Measurements from ENCODE around the gene OR2AT4. TPM values are rescaled to one million over a fixed set of nuclear protein-coding genes. Genes with fewer than 3 reads are reported as not detected.
"Not testable (repeated sequence)": the region's sequence is repeated elsewhere in the genome, so short reads cannot be mapped to it uniquely, and the experiment has no call there.

OR2AT4 gene
- total and polyA plus RNA-seq, 4 donors: not detected

DNA sequence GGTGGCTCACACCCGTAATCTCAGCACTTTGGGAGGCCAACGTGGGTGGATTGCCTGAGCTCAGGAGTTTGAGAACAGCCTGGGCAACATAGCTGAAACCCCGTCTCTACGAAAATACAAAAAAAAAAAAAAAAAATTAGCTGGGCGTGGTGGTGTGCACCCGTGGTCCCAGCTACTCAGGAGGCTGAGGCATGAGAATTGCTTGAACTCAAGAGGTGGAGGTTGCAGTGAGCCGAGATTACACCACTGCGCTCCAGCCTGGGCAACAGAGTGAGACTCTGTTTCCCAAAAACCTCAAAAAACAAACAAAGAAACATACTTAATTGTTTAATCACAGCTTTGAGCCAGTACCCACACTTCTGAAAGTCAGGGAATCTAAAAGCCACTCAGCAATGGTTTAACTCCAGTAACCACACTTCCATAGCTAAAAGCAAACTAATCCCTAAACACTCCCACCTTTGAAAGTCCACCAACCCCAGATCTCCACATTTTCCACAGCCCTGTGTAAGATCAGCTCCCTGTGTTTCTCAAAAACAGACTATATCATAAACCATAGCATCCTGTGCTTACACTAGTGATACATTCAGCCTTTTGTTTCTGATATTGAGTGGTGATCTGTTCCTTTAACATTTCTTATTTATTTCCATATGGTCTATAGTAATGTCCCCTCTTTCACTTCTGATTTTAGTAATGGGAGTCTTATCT, 4.9 kb upstream of the OR2AT4 start:
- no peaks in the 10 kb centered on the region for H3K4me1 ChIP-seq (ENCODE audit: control insufficient read depth in 5 of 5, insufficient read depth in 5 of 5, low read length in 5 of 5)
- no peaks in the 10 kb centered on the region for H3K27me3 ChIP-seq (ENCODE audit: control insufficient read depth in 3 of 3, insufficient read depth in 3 of 3, low read length in 2 of 3)
- WGBS, 2 donors: 88 to 91% methylated on average over 8 of the region's 8 CpGs
- H3K36me3 ChIP-seq (ENCODE audit: control insufficient read depth in 4 of 4, insufficient read depth in 4 of 4, low read length in 4 of 4): no peaks in the 10 kb centered on the region
- H3K27ac ChIP-seq (ENCODE audit: low read depth in 1 of 2, low read length in 1 of 2): no peak overlapping the region
- H3K4me3 ChIP-seq: no peak overlapping the region
- H3K9me3 ChIP-seq (ENCODE audit: control insufficient read depth in 4 of 4, insufficient read depth in 3 of 4, low read length in 3 of 4): no peaks in the 10 kb centered on the region
- TF ChIP-seq, protein P1, sequence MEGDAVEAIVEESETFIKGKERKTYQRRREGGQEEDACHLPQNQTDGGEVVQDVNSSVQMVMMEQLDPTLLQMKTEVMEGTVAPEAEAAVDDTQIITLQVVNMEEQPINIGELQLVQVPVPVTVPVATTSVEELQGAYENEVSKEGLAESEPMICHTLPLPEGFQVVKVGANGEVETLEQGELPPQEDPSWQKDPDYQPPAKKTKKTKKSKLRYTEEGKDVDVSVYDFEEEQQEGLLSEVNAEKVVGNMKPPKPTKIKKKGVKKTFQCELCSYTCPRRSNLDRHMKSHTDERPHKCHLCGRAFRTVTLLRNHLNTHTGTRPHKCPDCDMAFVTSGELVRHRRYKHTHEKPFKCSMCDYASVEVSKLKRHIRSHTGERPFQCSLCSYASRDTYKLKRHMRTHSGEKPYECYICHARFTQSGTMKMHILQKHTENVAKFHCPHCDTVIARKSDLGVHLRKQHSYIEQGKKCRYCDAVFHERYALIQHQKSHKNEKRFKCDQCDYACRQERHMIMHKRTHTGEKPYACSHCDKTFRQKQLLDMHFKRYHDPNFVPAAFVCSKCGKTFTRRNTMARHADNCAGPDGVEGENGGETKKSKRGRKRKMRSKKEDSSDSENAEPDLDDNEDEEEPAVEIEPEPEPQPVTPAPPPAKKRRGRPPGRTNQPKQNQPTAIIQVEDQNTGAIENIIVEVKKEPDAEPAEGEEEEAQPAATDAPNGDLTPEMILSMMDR (IDR thresholded peaks at IDR 0.05; ENCODE audit: control extremely low read depth, extremely low read depth): no peak
- no peak overlapping the region for H3K9ac ChIP-seq (ENCODE audit: insufficient read depth in 1 of 2, low read length in 2 of 2)
- ATAC-seq (ENCODE audit: insufficient read depth, low FRiP score) (no peak), DNase-seq (no peak)

DNA sequence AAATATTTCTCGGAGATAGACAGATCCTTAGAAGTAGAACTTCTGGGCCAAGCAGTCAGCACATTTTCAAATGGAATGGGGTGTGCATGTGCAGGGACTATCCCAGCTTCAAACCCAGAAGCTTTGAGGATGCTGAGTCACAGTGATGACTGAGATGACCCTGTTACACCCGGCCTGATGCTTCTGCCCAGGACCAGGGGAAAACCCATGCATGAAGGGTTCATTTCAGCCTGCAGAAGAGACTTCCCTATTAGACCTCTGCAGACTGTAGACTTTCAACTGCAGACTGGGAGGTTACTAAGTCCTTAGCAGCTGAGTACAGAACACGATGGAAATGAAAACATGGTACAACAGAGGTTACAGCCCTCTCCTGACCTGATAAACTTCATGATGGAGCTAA, 3.6 kb upstream of the OR2AT4 start:
- Histone ChIP-seq H3K36me3 (ENCODE audit: control insufficient read depth in 4 of 4, insufficient read depth in 4 of 4, low read length in 4 of 4) (no peaks in the 10 kb centered on the region), H3K4me3 (no peak overlapping the region), H3K27me3 (ENCODE audit: control insufficient read depth in 3 of 3, insufficient read depth in 3 of 3, low read length in 2 of 3) (no peaks in the 10 kb centered on the region), H3K27ac (ENCODE audit: low read depth in 1 of 2, low read length in 1 of 2) (no peak overlapping the region), H3K9ac (ENCODE audit: insufficient read depth in 1 of 2, low read length in 2 of 2) (no peak overlapping the region), H3K9me3 (ENCODE audit: control insufficient read depth in 4 of 4, insufficient read depth in 3 of 4, low read length in 3 of 4) (no peaks in the 10 kb centered on the region), H3K4me1 (ENCODE audit: control insufficient read depth in 5 of 5, insufficient read depth in 5 of 5, low read length in 5 of 5) (no peaks in the 10 kb centered on the region)
- ATAC-seq (ENCODE audit: insufficient read depth, low FRiP score) (no peak), DNase-seq (no peak)
- TF ChIP-seq, protein P1 (IDR thresholded peaks at IDR 0.05; ENCODE audit: control extremely low read depth, extremely low read depth): no peak
- 44 to 52% methylated on average over 3 of the region's 3 CpGs for WGBS, 2 donors

DNA sequence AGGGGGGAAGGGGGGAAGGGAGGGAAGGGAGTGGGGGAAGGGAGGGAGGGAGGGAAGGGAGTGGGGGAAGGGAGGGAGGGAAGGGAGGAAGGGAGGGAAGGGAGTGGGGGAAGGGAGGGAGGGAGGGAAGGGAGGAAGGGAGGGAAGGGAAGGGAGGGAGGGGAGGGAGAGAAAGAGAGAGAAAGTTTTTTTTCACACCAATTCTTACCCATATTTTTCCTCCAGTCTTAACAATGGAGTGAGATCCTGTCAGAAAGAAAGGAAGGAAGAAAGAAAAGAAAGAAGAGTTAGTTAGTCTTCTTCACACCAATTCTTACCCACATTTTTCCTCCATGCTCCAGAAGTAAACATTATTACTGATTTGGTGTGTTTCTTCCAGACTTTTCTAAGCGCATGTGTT, 3.0 kb upstream of the OR2AT4 start:
- H3K9me3 ChIP-seq (ENCODE audit: control insufficient read depth in 4 of 4, insufficient read depth in 3 of 4, low read length in 3 of 4): no peaks in the 10 kb centered on the region
- H3K9ac ChIP-seq (ENCODE audit: insufficient read depth in 1 of 2, low read length in 2 of 2): no peak overlapping the region
- H3K4me1 ChIP-seq (ENCODE audit: control insufficient read depth in 5 of 5, insufficient read depth in 5 of 5, low read length in 5 of 5): no peaks in the 10 kb centered on the region
- no peak overlapping the region for H3K27ac ChIP-seq (ENCODE audit: low read depth in 1 of 2, low read length in 1 of 2)
- H3K4me3 ChIP-seq: no peak overlapping the region
- DNase-seq (no peak), ATAC-seq (ENCODE audit: insufficient read depth, low FRiP score) (no peak)
- H3K27me3 ChIP-seq (ENCODE audit: control insufficient read depth in 3 of 3, insufficient read depth in 3 of 3, low read length in 2 of 3): no peaks in the 10 kb centered on the region
- TF ChIP-seq, protein P1 (IDR thresholded peaks at IDR 0.05; ENCODE audit: control extremely low read depth, extremely low read depth): no peak
- no peaks in the 10 kb centered on the region for H3K36me3 ChIP-seq (ENCODE audit: control insufficient read depth in 4 of 4, insufficient read depth in 4 of 4, low read length in 4 of 4)
- WGBS, 2 donors: 88 to 94% methylated on average over 1 of the region's 1 CpG

- H3K4me3 ChIP-seq; H3K9me3 ChIP-seq (ENCODE audit: control insufficient read depth in 4 of 4, insufficient read depth in 3 of 4, low read length in 3 of 4); H3K27me3 ChIP-seq (ENCODE audit: control insufficient read depth in 3 of 3, insufficient read depth in 3 of 3, low read length in 2 of 3); DNase-seq; H3K27ac ChIP-seq (ENCODE audit: low read depth in 1 of 2, low read length in 1 of 2); ATAC-seq (ENCODE audit: insufficient read depth, low FRiP score); H3K9ac ChIP-seq (ENCODE audit: insufficient read depth in 1 of 2, low read length in 2 of 2); H3K4me1 ChIP-seq (ENCODE audit: control insufficient read depth in 5 of 5, insufficient read depth in 5 of 5, low read length in 5 of 5); H3K36me3 ChIP-seq (ENCODE audit: control insufficient read depth in 4 of 4, insufficient read depth in 4 of 4, low read length in 4 of 4): not testable (repeated sequence)
- WGBS, 2 donors: 91 to 93% methylated on average over 22 of the region's 22 CpGs
These were observed 2.3 kb upstream of the OR2AT4 start for GRCh38 chr11:75098835-75099439.

GRCh38 chr11:75098181-75098580, 1.5 kb upstream of the OR2AT4 start:
- H3K4me3 ChIP-seq; H3K9ac ChIP-seq (ENCODE audit: insufficient read depth in 1 of 2, low read length in 2 of 2); H3K36me3 ChIP-seq (ENCODE audit: control insufficient read depth in 4 of 4, insufficient read depth in 4 of 4, low read length in 4 of 4); H3K9me3 ChIP-seq (ENCODE audit: control insufficient read depth in 4 of 4, insufficient read depth in 3 of 4, low read length in 3 of 4); H3K27ac ChIP-seq (ENCODE audit: low read depth in 1 of 2, low read length in 1 of 2); H3K4me1 ChIP-seq (ENCODE audit: control insufficient read depth in 5 of 5, insufficient read depth in 5 of 5, low read length in 5 of 5); DNase-seq; H3K27me3 ChIP-seq (ENCODE audit: control insufficient read depth in 3 of 3, insufficient read depth in 3 of 3, low read length in 2 of 3); ATAC-seq (ENCODE audit: insufficient read depth, low FRiP score): not testable (repeated sequence)
- WGBS, 2 donors: 93 to 98% methylated on average over 21 of the region's 21 CpGs

Measured in lung (tissue), 12 donors.